BJ (cell line): ENCODE measurements around the gene DENND1A. TPM values are rescaled to one million over a fixed set of nuclear protein-coding genes. Genes with fewer than 3 reads are reported as not detected.

ENCODE experiments used
- CTCF ChIA-PET: fragments of 350-600 bp; formaldehyde crosslinking; extraction: SDS; loops from one replicate; lab custom pipeline; 2021; ENCODE audit warnings: antibody characterized with exemption, inconsistent platforms; lab: Yijun Ruan, JAX
- POLR2A ChIA-PET: fragments of 300-600 bp; sonication (Branson Sonifier 250); formaldehyde crosslinking; extraction: SDS; loops from one replicate; lab custom pipeline; 2021; ENCODE audit warnings: antibody characterized with exemption; lab: Charles Lee
- DNase-seq: peaks from one replicate; pipeline ENCODE4 v3.0.0-alpha.2; 2011; ENCODE audit warnings: low read depth
- H3K27me3 ChIP-seq: 2 replicates; pipeline ENCODE4 v1.6.0; 2011; ENCODE audit warnings: low read length; ENCODE audit not compliant: control insufficient read depth, insufficient read depth
- H3K36me3 ChIP-seq: 2 replicates; pipeline ENCODE4 v1.5.1; 2011; ENCODE audit warnings: low read length; ENCODE audit not compliant: control insufficient read depth, insufficient read depth
- H3K4me3 ChIP-seq: 2 replicates; pipeline ENCODE4 v1.5.1; 2011; ENCODE audit warnings: low read depth, mild to moderate bottlenecking, control low read depth, low read length
- CTCF ChIP-seq: IDR thresholded peaks from 2 replicates; pipeline ENCODE4 v1.5.1; 2011; ENCODE audit warnings: low read depth, mild to moderate bottlenecking, control low read depth, inconsistent platforms, low read length, moderate library complexity; ENCODE audit not compliant: insufficient read depth
- polyA plus RNA-seq: library from polyadenylated mRNA; depleted of rRNA; stranded (reverse); fragments of >200 nt; gene quantifications from 2 replicates; pipeline ENCODE4 v1.2.3, GENCODE V29; 2011

Gene DENND1A
- polyA plus RNA-seq, 1 experiment, result 24.0 TPM

- no peaks in the 10 kb centered on the region for H3K36me3 ChIP-seq
- CTCF ChIA-PET, result interaction anchor here (0.6 to 5.0 kb wide), 25 partner anchors 9 to 887 kb away, joined by 3 to 65 read pairs (median 4); no protein-coding TSS in a partner anchor
- POLR2A ChIA-PET, result no interaction called here
- TF ChIP-seq CTCF, result no peak
- no peak for DNase-seq
- H3K27me3 ChIP-seq, result peaks cover 24% of the 10 kb centered on the region
- H3K4me3 ChIP-seq, result no peak overlapping the region
Measured at GRCh38 chr9:123350590-123351310, 579.2 kb downstream of the DENND1A start.

GRCh38 chr9:123349691-123350480 lies 580.0 kb downstream of the DENND1A start:
- no peak overlapping the region for H3K4me3 ChIP-seq
- H3K27me3 ChIP-seq, result peaks cover 24% of the 10 kb centered on the region
- no peaks in the 10 kb centered on the region for H3K36me3 ChIP-seq
- TF ChIP-seq CTCF, result peak; percentile 97
- CTCF ChIA-PET, result interaction anchor here (0.6 to 5.0 kb wide), 45 partner anchors 10 to 888 kb away, joined by 3 to 65 read pairs (median 4); no protein-coding TSS in a partner anchor
- POLR2A ChIA-PET, result no interaction called here
- no peak for DNase-seq

GRCh38 chr9:123349033-123349432 lies 580.9 kb downstream of the DENND1A start:
- ChIA-PET CTCF (interaction anchor here (0.9 to 5.0 kb wide), 24 partner anchors 11 to 887 kb away, joined by 3 to 65 read pairs (median 6); no protein-coding TSS in a partner anchor), POLR2A (no interaction called here)
- no peak for TF ChIP-seq CTCF
- no peak overlapping the region for H3K4me3 ChIP-seq
- H3K36me3 ChIP-seq, result no peaks in the 10 kb centered on the region
- no peak for DNase-seq
- H3K27me3 ChIP-seq, result peaks cover 19% of the 10 kb centered on the region

- no peaks in the 10 kb centered on the region for H3K36me3 ChIP-seq
- H3K27me3 ChIP-seq, result peaks cover 14% of the 10 kb centered on the region
- POLR2A ChIA-PET, result no interaction called here
- no peak for TF ChIP-seq CTCF
- no peak for DNase-seq
- CTCF ChIA-PET, result interaction anchor here (1.0 to 5.0 kb wide), 15 partner anchors 11 to 437 kb away, joined by 3 to 65 read pairs (median 7); no protein-coding TSS in a partner anchor
- no peak overlapping the region for H3K4me3 ChIP-seq
Measured at GRCh38 chr9:123348317-123348992, 581.5 kb downstream of the DENND1A start.
